HFF-Myc (cell line): ENCODE results near the gene KLHDC3.

ENCODE experiments used
- DNase-seq: peaks from one replicate; pipeline ENCODE4 v3.0.0-alpha.2; 2011; ENCODE audit warnings: low read depth; ENCODE audit errors: extremely low read depth
- H3K4me3 ChIP-seq: replicated peaks from 2 replicates; pipeline ENCODE4 v1.5.1; 2011; ENCODE audit warnings: low read depth, mild to moderate bottlenecking, control low read depth, low read length
- TF ChIP-seq, protein P1 (sequence below): IDR thresholded peaks from 2 replicates; pipeline ENCODE4 v1.5.1; 2012; ENCODE audit warnings: mild to moderate bottlenecking, low read depth, low read length, control low read depth; ENCODE audit errors: missing control alignments

KLHDC3 gene

DNA sequence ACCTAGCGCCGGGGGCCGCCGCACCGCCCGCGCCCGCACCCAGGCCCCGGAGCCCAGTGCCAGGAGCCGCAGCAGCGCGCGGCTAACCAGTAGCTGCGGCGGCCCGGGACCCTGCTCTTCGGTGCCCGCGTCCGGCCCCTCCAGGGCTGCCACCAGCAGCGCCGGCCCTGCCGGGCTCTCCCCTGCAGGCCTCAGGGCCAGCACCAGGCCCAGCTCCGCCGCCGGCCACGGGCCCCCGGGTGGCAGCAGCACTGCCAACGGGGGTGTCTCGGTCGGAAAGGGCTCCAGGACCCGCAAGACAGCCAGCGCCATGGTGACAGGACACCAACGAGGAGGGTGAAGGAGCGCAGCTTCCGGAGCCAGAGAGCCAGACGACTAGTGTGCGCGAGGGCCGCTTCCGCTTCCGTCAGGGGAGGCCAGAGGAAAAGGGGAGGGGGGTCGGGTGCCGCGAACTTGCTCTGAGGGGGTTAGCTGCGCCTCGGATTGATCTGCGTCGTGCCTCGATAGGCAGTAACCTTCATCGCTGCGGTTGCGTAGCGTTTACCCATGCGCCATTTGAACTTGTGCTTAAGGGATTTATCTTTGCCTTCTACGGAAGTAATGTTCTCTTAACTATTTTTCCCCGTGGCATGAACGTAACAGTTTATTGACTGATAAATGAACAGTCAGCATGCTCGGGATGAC lies 35.1 kb upstream of the KLHDC3 start, which contains the start of gene PEX6:
Gene PEX6 (minus strand): TSS at position 343 of the 684 bp plus-strand sequence. CDS start 31 bp downstream, at position 312.
- DNase-seq = peak; percentile 47
- TF ChIP-seq, protein P1, sequence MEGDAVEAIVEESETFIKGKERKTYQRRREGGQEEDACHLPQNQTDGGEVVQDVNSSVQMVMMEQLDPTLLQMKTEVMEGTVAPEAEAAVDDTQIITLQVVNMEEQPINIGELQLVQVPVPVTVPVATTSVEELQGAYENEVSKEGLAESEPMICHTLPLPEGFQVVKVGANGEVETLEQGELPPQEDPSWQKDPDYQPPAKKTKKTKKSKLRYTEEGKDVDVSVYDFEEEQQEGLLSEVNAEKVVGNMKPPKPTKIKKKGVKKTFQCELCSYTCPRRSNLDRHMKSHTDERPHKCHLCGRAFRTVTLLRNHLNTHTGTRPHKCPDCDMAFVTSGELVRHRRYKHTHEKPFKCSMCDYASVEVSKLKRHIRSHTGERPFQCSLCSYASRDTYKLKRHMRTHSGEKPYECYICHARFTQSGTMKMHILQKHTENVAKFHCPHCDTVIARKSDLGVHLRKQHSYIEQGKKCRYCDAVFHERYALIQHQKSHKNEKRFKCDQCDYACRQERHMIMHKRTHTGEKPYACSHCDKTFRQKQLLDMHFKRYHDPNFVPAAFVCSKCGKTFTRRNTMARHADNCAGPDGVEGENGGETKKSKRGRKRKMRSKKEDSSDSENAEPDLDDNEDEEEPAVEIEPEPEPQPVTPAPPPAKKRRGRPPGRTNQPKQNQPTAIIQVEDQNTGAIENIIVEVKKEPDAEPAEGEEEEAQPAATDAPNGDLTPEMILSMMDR = no peak
- peak within 1 kb of the TSS; percentile 76 for H3K4me3 ChIP-seq

DNA sequence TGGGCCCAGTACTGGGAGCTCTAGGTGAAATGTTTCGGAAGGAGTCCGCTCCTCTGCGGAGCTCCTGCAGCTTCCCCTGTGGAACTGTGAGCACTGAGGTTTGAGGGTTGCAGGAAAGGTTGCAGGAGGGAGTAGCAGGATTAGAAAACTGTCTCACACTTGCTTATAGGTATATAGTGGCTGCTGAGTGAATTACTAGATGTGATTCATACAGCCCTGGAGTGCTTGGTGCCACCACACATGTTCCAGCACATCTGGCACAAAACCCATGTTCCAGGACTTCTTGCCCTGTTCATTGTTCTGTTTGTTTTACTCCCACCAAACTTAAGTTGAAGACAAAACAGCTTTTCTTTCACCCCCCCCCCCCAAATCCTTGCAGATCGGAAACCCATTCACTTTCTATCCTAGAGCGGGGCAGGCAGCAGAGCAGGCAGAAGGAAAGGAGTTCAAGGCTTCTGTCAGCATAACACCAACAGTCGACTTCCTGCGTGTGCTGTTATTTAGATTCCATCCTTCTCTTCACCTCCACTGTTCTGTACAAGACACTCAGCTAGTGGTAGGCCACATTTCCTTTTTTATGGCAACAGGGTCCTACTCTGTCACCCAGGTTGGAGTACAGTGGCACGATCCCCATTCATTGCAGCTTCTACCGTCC lies 34.4 kb upstream of the KLHDC3 start:
- H3K4me3 ChIP-seq = peak overlapping the region; percentile 76

DNA sequence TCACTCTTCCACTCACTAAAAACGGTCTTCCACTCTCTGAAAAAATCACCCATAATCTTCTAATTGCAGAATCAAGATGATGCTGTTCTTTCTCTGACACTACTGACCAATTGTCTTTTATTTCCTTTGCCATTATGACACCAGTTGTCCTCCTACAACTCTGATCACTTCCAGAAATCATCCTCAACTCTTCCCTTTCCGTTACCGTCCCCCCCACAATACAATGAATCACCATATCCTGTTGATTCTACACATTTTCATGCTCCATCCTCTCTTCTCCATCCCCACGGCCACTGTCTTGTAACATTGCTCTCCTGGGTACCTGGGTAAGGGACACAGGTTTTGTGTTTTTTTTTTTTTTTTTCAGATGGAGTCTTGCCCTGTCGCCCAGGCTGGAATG lies 32.2 kb upstream of the KLHDC3 start:
- TF ChIP-seq, protein P1 = no peak
- no peak overlapping the region for H3K4me3 ChIP-seq
- no peak for DNase-seq

More for the DNA sequence above, 34.4 kb upstream of the KLHDC3 start:
- TF ChIP-seq, protein P1 = no peak
- DNase-seq = peak; percentile 52

DNA sequence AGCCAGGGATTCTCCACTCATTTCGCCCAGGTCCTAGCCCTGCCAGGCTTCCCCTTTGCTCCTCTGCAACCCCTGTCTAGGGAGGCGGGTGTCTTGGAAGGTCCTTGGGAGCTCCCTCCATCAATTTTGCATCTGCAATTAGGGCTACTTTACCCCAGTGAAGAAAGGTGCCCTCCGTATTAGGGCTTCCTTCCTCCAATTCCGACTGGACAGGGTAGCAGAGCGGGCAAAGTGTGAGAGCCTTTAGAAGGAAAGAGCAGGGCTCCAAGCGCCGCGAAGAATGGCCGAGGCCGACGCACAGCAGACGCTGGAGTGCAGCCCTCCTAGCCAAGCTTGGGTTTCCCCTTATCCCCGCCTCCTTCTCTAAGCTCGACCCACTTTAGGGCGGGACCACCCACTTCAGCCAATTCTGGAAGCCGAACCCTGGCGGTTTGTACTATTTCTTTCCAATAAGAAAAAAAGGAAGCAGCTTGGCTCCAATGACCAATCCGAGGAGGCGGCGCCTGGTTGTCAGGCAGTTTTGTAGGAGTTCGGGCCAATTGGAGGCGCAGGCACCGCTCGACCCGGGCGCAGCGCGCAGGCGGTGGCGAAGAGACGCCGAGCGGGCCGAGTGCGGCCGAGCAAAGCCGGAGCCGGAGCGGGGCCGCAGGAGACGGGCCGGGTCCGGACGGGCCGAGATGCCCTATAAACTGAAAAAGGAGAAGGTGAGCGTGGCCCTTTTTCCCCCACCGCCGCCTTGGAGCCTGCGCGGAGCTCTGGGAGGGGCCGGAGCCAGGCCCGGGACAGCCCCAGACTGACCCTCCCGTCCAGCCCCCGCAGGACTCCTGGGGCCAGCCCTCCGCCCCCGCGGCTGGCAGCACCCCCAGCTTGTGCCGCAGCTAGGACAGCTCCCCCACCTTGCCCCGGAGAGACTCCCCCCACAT lies 29.8 kb upstream of the KLHDC3 start, which contains the start of gene PPP2R5D:
Gene PPP2R5D (plus strand): TSS at position 570 of the 923 bp plus-strand sequence. CDS start 108 bp downstream, at position 678.
- peak within 1 kb of the TSS; percentile 73 for H3K4me3 ChIP-seq
- DNase-seq = peak; percentile 97
- TF ChIP-seq, protein P1 = no peak

DNA sequence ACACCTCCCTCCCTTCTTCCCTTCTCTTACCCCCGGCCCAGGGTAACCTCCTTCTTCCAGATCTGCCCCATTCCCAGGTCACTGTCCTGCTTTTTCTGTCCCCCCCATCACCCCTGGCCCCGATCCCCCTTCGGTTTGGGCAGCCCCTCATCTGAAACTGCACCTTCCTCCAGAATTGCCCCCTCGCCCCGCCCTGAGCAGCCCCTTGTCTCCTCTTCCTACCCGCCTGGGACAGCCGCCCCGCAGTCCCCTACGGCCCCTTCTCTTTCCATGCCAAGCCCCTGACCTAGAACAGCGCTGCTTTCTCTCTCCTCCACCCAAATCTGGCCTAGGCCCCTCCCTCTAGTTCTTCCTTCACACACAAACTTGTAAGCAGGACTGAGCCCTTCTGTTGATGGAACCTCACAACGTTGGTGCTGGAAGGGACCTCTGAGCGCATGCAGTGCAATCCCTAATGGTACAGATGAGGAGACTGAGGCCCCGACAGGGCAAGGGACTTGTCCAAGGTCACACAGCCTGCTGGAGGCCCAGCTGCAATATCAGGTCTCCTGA lies 29.0 kb upstream of the KLHDC3 start:
- TF ChIP-seq, protein P1 = no peak
- no peak for DNase-seq
- peak overlapping the region; percentile 73 for H3K4me3 ChIP-seq

DNA sequence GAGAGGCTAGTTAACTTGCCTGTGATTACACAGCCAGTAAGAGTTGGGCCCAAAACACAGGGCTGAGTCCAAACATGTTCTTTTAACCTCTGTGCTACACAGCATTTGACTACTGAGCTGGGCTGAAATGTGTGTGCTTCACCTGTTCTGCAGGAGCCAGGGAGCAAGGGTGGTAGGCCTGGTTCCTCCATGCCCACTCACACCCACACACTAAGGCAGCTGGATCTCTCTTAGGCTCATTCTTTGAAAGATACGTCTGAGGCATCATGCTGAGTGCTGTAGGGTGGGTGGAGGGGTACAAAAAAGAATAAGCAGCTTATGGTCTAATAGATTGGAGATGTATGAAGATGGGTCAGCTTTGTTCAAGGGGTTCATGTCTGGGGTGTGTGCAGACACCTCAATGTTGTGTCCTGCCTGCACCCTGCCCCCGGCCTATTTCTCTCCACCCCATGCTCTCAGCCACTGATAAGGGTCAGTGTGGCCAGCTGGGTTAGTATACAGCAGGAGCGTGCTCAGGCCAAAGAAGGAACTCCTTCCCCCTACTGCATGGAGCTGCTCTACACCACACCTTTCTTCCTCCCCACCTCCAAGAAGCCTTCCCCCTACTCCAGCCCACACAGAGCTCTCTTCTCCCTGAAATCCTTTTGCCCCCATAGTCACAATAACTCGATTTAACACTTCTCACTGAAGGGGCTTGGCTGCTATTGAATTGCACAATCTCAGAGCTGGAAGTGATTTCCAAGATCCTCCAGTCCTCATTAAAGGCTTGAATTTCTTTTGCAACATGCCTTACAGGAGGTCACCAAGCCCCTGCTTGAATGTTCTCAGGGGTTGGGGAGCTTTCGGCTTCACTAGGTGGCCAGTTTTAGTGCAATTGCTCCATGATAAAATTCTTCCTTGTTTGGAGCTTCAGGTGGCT lies 26.3 kb upstream of the KLHDC3 start:
- H3K4me3 ChIP-seq = no peak overlapping the region
- no peak for DNase-seq
- TF ChIP-seq, protein P1 = no peak
